ENCODE data around the gene SUFU.

DNA sequence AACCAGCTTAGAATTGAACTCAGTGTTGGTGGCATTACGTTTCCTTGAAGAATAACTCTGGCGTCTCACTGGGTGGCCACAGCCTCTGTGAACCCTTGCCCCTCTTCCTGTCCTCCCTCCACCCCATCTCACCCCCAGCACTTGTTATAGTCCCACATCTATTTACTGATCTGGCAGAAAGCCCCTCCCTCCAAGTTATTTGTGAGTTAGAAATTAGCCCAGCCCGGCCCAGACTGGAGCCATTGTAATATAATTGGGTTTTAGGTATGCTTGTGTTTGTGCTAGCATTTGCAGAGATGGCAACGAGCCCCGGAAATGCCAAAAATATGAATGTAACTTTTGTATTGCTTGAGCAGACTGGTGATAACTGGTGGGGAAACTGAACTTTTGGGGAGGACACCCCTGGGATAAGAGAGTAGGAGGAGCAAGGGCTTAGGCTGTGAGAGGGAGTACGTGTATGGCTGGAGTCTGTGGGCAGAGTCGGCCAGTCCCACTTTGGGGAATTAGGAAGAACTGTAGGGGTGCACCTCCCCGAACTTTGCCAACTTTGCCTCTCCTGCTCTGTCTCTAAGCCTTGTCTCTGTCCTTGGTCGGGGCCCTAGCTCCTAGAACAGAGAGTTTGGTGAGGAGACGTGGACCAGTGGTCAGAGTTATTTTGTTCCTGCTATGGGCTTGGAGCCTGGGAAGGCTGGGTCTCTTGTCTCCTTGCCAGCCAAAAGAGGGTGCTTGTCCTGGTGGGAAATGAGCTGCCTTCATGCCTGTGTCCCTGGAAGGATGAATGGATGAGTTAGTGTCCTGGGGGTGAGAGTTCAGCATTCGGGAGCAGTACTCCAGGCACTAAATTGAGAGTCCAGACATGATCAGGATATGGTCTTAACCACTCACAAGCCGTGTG, 121.2 kb downstream of the SUFU start:
- TF ChIP-seq, protein P1, sequence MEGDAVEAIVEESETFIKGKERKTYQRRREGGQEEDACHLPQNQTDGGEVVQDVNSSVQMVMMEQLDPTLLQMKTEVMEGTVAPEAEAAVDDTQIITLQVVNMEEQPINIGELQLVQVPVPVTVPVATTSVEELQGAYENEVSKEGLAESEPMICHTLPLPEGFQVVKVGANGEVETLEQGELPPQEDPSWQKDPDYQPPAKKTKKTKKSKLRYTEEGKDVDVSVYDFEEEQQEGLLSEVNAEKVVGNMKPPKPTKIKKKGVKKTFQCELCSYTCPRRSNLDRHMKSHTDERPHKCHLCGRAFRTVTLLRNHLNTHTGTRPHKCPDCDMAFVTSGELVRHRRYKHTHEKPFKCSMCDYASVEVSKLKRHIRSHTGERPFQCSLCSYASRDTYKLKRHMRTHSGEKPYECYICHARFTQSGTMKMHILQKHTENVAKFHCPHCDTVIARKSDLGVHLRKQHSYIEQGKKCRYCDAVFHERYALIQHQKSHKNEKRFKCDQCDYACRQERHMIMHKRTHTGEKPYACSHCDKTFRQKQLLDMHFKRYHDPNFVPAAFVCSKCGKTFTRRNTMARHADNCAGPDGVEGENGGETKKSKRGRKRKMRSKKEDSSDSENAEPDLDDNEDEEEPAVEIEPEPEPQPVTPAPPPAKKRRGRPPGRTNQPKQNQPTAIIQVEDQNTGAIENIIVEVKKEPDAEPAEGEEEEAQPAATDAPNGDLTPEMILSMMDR (IDR thresholded peaks at IDR 0.05) = no peak
- TF ChIP-seq POLR2A (IDR thresholded peaks at IDR 0.05) = no peak
- TF ChIP-seq EP300 (IDR thresholded peaks at IDR 0.05) = no peak
- no peak for TF ChIP-seq POLR2AphosphoS5 (IDR thresholded peaks at IDR 0.05)

All from sigmoid colon (tissue), 4 donors.